ENCODE data around the gene CCDC24.

The CCDC24 gene

DNA sequence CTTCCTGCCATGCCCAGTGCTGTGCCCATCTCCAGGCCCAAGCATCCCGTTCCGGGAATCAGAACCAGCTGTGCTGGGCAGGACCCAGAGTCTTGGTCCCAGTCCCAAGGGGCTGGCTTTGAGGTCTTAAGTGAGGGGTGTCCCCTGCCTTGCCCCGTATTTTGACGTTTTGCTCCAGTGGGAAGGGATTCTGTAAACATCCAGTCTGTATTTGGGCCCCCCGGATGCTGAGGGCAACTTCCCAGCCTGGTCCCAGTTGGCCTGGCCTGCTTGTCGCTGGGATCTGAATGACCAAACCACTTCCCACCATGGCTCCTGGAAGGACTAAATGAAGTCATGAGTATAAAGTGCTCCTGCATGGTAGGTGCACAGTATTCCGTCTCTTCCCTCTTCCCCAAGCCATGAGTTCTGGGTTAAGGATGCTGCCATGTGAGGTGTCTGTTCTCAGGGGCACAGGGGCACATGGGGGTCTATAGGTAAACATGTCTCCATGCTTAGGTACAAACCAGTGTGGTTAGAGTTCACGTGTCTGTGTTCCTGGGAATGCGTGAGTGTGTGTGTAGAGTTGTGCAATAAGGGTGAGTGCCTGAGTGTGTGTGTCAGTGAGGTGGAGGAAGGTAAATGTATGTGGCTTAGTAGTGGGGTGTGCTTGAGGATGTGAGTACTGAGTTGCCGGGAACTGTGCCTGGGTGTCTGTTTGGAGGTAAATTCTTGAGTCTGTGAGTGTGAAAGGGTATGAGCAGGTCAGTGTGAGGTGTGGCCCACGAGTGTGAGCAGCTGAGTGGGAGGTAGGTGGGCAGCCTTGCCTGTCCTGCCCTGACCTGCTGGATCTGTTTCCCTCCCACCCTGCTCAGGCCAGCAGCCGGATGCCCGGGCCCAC is 10.9 kb upstream of the CCDC24 start:
- peak; percentile 15 for DNase-seq (ENCODE audit: low spot score)

DNA sequence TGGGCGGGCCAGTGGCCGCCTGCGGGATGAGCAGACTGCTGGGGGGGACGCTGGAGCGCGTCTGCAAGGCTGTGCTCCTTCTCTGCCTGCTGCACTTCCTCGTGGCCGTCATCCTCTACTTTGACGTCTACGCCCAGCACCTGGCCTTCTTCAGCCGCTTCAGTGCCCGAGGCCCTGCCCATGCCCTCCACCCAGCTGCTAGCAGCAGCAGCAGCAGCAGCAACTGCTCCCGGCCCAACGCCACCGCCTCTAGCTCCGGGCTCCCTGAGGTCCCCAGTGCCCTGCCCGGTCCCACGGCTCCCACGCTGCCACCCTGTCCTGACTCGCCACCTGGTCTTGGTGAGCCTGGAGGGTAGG is 10.3 kb upstream of the CCDC24 start:
- no peak for DNase-seq (ENCODE audit: low spot score)

DNA sequence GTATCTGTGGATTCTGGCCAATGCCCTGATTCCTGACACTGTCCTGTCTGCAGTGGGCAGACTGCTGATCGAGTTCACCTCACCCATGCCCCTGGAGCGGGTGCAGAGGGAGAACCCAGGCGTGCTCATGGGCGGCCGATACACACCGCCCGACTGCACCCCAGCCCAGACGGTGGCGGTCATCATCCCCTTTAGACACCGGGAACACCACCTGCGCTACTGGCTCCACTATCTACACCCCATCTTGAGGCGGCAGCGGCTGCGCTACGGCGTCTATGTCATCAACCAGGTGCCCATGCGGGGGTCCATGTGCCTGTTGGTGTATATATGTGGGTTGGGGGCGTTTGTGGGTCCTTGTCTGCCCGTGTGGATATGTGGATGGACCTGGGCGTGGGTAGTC is 9.8 kb upstream of the CCDC24 start:
- no peak for DNase-seq (ENCODE audit: low spot score)

DNA sequence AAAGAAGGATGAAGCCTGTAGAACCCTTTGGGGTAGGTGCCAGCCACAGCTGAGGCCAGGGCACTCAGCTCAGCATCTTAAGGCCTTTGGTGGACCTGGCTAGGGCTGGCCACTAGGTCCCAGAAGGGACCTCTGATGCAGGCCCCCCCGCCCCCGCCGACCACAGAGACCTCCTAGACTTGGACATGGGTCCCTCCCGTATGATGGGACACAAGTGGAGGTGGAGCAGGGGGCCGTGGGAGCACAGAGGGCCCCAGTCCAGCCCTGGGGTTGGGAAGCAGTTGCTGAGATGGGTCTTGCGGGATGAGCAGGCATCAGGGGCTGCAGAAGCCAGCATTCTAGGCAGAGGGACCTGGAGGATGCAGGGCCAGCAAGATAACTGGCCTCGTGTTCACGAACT is 9.2 kb upstream of the CCDC24 start:
- DNase-seq (ENCODE audit: low spot score), result no peak

DNA sequence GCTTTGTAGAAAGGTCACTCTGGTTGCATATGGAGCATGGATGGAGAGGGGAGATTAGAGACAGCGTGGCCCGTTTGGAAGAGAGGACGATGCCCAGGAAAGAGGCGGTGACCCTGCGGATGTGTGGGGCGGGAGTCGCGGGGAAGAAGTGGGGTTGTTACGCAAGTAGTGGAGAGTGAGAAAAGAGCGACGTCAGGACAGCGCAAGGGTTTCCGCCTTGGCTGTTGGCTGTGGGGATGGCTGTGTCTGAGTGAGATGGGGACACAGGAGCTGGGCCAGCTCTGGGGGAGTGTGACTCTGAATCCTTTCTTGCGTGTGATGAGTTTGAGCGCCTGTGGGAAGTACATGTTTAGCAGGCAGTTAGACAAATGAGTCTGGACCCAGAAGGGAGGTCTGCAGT is 8.6 kb upstream of the CCDC24 start:
- DNase-seq (ENCODE audit: low spot score), result no peak

DNA sequence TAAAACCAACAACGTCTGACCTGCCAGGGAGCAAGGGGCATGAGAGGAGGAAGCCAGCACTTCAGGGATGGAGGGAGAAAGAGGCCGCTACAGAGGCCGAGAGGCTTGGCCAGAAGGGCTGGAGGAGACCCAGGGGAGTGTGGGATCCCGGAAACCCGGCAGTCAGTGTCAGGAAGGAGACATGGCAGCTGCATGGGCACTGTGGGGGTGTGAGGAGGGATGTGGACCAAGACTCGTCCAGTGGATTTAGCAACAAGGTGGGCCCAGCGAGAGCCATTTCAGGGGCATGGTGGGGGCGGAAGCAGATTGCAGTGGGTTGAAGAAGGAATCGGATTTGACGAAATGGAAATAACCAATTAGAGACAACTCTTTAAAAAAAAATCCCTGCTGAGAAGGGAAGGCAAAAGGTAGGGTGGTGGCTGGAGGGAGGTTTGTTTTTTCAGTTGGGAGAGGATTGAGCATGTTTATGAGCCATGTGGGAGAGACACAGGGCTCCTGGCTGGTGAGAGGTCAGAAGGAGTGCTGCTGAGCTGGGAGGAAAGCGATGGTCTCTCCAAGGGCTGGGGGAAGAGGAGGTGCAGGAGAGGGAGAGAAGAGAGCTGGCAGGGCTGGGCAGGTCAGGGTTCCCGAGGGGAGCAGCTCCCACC is 8.0 kb upstream of the CCDC24 start:
- no peak for DNase-seq (ENCODE audit: low spot score)

DNA sequence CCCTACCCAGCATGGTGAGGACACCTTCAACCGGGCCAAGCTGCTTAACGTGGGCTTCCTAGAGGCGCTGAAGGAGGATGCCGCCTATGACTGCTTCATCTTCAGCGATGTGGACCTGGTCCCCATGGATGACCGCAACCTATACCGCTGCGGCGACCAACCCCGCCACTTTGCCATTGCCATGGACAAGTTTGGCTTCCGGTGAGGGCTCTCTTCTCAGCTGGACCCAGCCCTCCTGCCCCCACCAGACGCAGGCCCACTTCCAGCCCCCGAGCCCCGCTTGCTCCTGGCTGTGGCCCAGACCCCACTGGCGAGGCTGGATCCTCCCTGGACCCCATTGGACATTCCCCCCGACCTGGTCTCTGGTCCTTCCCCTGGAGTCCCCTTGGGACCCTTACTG is 6.5 kb upstream of the CCDC24 start:
- no peak for DNase-seq (ENCODE audit: low spot score)

DNA sequence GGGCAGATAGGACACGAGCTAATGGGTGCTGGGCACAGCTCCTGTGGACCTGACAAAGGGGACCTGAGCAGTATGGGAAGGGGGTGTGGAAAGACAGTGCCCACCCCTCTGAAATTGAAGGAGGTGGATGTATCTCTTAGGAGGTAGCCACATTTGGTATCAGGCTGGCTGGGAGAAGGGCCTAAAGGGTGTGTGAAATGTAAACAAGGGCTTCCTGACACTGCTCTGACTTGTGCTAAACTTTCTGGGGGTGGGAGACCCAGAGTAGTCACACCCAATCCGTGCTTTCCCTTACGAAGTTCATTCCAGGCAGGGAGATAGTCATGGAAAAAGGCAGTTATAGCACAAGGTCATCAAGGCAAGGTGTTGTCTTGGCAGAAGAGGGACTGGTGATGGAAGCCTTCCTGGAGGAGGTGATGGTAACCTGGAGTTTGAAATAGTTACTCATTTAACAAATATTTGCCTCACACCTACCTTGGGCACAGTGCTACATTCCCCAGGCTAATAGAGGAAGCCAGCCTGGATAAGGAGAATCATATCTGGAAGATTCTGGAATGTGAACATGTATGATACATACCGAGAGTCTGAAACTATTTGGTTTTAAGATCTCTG is 5.3 kb upstream of the CCDC24 start:
- no peak for DNase-seq (ENCODE audit: low spot score)

DNA sequence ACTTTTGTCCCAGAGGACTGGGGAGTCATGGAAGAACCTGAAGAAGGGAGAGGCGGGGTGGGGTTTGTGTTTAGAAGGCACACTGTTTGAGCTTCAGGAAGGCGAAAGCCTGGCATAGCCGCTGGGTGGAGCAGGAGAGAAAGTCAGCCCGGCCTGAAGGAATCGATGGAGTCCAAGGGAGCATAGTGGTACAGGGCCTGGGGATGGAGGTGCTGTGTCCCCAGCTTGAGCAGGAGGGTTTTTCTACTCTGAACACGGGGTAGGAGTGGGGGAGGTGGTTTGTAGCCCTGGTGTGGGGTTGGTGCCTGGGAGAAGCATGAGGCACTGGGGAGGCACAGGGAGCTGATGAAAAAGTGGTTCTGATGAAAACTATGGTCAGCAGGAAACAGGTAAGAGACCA is 4.7 kb upstream of the CCDC24 start:
- DNase-seq (ENCODE audit: low spot score), result no peak

DNA sequence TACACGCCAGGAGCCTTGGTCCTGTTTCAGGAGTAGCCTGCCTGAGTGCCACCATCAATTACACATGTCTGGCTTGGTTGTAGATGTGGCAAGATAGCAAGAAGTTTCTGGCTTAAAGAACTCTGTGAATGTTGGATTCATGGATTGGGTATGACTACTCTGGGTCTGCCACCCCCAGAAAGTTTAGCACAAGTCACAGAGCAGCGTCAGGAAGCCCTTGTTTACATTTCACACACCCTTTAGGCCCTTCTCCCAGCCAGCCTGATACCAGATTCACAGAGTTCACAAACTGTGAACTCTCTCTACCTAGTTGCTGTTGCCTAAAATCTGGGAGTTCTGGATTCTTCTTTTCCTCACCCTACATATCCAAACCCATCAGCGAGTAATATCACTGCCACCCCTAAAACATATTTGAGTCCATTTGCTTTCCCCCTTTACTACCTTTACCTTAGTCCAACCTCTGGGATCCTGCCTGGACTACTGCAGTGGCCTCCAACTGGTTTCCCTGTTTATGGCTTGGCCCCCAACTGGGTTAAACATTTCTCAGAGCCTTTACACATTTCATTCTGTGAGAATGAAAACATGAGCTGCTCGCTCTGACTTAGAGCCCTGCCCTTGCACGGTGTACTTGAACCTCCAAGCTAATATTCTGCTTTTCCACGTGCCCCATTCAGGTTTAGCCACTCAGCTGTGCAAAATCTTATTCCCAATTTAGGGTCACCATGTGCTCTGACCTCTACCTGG is 4.1 kb upstream of the CCDC24 start:
- DNase-seq (ENCODE audit: low spot score), result no peak

DNA sequence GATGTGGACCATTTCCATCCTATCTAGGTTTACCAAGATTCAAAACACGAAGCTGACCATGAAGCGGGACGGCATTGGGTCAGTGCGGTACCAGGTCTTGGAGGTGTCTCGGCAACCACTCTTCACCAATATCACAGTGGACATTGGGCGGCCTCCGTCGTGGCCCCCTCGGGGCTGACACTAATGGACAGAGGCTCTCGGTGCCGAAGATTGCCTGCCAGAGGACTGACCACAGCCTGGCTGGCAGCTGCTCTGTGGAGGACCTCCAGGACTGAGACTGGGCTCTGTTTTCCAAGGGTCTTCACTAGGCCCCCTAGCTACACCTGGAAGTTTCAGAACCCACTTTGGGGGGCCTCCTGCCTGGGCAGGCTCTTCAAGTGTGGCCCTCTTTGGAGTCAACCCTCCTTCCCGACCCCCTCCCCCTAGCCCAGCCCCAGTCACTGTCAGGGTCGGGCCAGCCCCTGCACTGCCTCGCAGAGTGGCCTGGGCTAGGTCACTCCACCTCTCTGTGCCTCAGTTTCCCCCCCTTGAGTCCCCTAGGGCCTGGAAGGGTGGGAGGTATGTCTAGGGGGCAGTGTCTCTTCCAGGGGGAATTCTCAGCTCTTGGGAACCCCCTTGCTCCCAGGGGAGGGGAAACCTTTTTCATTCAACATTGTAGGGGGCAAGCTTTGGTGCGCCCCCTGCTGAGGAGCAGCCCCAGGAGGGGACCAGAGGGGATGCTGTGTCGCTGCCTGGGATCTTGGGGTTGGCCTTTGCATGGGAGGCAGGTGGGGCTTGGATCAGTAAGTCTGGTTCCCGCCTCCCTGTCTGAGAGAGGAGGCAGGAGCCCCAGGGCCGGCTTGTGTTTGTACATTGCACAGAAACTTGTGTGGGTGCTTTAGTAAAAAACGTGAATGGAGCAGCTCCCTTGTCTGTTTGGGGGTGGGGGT is 864 bp upstream of the CCDC24 start:
- no peak for DNase-seq (ENCODE audit: low spot score)

DNA sequence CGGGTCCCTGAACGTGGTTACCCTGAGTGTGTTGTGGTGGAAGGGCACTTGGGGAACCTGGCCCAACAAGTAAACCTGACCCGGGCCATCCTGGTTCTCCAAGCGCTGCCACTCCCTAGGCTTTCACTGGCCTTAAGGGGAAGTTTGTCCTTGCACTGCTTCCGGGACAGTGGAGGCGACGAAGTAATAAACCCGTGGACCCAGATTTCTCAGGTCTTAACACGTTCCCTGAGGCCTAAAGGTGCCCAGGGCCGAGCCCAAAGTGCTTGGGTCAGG is 261 bp upstream of the CCDC24 start:
- DNase-seq (ENCODE audit: low spot score), result no peak

DNA sequence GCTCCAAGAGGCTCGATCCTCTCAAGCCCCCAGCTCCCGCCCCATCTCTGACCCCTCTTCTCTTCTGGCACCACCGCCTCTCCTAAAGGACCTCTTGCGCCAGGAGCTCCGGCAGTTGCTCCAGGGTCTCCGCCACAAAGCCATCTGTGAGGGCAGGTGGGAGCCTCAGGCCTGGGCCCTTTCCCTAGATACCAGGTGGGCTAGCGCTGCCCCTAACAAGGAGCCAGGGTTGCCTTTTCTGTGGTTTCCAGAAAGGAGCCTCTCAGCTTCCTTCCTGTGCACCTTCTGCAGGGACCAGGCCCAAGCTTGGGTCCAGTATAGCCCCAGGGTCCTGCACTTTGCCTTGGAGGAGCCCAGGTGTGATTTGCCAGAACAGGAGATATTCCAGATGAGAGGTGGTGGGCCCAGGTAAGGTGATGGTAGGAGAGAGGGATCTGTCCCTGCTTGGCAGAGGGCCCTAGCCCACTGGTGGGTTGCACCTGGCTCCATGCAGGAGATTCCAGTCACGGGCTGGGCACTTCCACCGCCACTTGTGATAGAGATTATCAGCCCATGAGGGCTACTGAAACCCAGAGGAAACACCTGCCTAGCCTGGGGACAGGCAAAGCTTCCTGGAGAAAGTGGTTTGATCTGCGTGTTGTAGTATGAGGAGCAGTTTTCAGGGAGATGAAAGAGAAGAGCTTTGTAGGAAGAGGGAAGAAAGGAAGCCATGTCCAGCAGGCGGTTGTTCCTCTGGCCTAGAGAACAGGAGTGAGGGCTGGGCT is 1.0 kb downstream of the CCDC24 start:
- no peak for DNase-seq (ENCODE audit: low spot score)

DNA sequence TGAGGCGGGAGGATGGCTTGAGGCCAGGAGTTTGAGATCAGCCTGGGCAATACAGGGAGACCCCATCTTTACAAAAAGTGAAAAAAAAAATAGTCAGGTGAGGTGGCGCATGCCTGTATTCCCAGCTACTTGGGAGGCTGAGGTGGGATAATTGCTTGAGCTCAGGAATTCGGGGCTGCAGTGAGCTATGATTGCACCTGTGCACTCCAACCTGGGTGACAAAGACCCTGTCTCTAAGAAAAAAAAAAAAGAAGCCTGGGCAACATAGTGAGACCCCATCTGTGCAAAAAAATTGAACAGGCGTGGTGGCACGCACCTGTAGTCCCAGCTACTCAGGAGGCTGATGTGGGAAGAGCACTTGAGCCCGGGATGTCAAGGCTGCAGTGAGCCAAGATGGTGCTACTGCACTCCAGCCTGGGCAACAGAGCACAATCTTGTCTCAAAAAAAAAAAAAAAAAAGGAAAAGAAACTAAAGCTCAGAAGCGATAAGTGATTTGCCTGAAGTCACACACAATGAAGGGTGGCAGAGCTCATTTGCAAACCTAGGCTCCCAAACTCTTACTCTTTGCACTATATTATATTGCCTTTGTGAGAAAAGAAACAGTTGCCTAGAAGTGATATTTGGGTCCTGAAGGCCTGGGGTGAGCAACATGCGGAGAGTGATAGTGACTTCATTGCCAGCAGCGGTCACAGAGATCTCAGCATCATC is 2.0 kb downstream of the CCDC24 start:
- no peak for DNase-seq (ENCODE audit: low spot score)

DNA sequence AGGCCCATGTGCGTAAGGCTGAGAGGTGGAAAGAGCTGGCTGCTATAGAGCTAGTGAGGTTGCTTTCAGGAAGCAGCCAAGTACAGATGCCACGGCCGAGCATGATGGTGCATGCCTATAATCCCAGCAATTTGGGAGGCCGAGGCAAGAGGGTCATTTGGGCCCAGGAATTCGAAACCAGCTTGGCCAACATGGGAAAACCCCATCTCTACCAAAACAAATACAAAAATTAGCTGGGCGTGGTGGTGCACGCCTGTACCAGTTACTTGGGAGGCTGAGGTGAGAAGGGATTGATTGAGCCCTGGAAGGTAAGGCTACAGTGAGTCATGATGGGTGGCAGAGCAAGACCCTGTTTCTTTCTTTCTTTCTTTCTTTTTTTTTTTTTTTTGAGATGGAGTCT is 2.7 kb downstream of the CCDC24 start:
- no peak for DNase-seq (ENCODE audit: low spot score)

DNA sequence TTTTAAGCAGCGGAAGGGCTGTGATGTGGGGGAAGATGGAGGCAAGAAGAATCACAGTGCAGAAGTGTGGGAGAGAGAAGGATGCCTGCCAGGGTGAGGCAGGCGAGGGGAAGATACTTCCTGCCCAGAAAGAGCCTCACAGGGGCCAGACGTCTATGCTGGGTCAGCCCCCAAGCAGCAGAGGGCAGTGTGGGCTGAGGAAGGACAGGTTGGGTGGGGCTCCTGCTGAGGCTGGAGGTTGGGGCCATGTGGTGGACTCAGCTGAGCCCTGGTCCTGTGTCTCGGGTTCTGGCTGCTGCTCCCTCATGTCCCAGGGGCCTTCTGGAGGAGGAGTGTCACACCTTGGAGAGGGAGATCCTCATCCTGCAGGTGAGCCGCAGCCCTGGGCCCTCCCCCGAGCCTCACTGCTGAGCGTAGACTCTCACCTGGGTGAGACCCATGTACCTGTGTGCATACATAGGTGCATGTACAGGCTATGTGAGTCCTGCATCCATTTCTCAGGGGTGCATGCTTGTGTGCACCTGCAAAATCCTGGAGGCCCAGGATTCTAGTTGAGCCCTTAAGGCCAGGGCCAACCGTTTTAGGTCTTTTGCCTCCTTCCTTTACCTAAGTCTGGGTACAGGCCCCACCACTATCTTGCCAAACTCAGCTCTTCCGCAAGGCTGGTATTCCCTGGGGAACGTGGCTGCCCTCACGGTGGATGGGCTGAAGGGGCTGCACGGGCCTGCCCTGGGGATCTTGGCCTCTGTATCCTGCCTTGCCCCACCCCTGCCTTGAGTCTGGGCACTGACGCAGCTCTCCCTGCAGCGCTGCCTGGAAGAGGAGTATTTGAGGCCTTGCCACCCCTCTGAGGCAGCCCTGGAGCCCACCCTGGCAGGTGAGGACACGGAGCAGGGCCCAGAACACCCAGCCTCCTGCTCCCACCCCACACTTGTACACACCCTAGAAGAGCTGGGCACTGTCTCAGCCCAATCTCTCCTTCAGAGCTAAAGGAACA is 3.7 kb downstream of the CCDC24 start:
- peak; percentile 29 for DNase-seq (ENCODE audit: low spot score)

DNA sequence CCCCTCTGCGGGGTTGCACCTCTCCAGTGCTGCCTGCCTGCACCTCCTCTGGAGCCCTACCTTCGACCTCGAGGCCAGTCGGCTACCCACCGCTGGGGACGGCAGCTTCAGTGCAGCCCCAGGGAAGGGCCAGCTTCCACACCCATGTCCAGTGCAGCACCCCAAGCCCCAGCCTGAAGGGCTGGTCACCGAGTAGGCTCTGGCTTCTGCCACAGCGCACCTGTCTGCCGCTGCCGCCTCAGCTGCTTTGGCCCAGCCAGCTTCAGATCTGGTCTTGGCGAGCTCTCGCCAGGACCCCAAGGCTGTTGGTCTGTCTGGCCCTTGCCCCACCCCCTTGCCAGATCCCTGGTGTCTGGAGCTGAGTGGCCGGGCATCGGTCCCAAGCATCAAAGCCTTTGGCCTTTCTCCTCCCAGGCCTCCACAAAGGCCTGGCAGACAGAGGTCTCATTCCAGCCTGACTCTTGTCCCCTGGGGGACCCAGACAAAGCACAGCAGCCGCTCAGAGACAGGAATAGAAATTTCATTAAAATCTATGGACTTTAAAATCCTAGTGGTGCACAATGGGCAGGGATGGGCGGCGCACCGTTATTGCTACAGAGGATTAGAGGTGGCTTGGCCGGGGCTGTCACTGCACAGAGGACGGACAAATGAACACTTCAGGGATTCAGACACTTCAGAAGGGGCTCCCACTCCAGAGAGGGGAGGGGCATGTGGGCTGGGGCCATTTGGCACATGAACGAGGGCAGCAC is 4.8 kb downstream of the CCDC24 start:
- DNase-seq (ENCODE audit: low spot score), result no peak

DNA sequence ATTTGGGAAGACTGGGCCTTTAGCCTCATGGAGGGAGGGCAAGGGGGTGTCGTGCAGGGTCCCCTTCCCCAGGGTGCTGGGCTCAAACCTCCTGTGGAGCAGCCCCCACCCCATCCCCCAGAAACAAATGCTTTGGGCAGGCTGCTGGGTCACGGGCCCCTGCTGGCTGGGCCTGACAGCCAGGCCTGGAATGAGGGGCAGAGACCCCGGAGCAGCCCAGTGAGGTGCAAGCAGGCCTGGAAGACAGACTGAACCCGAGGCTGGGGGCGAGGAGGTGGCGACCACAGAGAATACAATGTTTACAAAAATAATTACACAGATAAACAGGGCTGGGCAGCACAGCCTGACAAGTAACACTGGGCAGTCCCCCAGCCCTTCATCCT is 5.3 kb downstream of the CCDC24 start:
- DNase-seq (ENCODE audit: low spot score), result no peak

Data from AG08395 (cell line).